IMR-90 (cell line): ENCODE results near the gene TDRD3. TPM values are rescaled to one million over a fixed set of nuclear protein-coding genes. Genes with fewer than 3 reads are reported as not detected.

Source experiments
- ATAC-seq: fragments of 200-7000 bp; cut with Tn5 transposase; 2 replicates; pipeline ENCODE4 v1.9.1; 2020; ENCODE audit warnings: low read depth, mild to moderate bottlenecking, moderate library complexity
- BruUV-seq: library from RNA; stranded (reverse); fragments of 400-500 nt; replicated peaks from 2 replicates; lab custom pipeline; 2021; lab: Mats Ljungman, UMichigan
- CTCF ChIA-PET: fragments of 300-600 bp; formaldehyde crosslinking; extraction: SDS; loops from one replicate; lab custom pipeline; 2021; ENCODE audit warnings: antibody characterized with exemption; lab: Yijun Ruan, JAX
- POLR2A ChIA-PET: fragments of 300-600 bp; sonication (Branson Sonifier 250); formaldehyde crosslinking; loops from one replicate; lab custom pipeline; 2022; ENCODE audit warnings: antibody characterized with exemption; ENCODE audit not compliant: unreplicated experiment; lab: Charles Lee
- DNase-seq: peaks from one replicate; pipeline ENCODE4 v3.0.0; 2013
- H2AFZ ChIP-seq: replicated peaks from 2 replicates; pipeline ENCODE3; 2013; ENCODE audit warnings: low read length, mild to moderate bottlenecking; ENCODE audit not compliant: poor library complexity
- H2AK5ac ChIP-seq: 2 replicates; pipeline ENCODE4 v1.6.1; 2013; ENCODE audit warnings: low read depth, low read length, inconsistent platforms
- H2AK9ac ChIP-seq: replicated peaks from 2 replicates; pipeline ENCODE3; 2013; ENCODE audit warnings: mild to moderate bottlenecking, low read depth, low read length, moderate library complexity; ENCODE audit not compliant: poor library complexity
- H2BK120ac ChIP-seq: 2 replicates; pipeline ENCODE4 v1.6.1; 2013; ENCODE audit warnings: low read depth, low read length, inconsistent platforms
- H2BK15ac ChIP-seq: 3 replicates; pipeline ENCODE4 v1.6.1; 2013; ENCODE audit warnings: low read depth, low read length, inconsistent platforms
- H2BK20ac ChIP-seq: 2 replicates; pipeline ENCODE4 v1.6.1; 2013; ENCODE audit warnings: low read depth, mild to moderate bottlenecking, inconsistent platforms, low read length, moderate library complexity
- H2BK5ac ChIP-seq: 2 replicates; pipeline ENCODE4 v1.6.1; 2013; ENCODE audit warnings: mild to moderate bottlenecking, low read depth, low read length, inconsistent platforms; ENCODE audit not compliant: poor library complexity, severe bottlenecking
- H3K14ac ChIP-seq: replicated peaks from 2 replicates; pipeline ENCODE4 v1.6.1; 2013; ENCODE audit warnings: low read depth, low read length, inconsistent platforms
- H3K18ac ChIP-seq: 2 replicates; pipeline ENCODE4 v1.6.1; 2013; ENCODE audit warnings: low read depth, low read length, control low read depth
- H3K23ac ChIP-seq: 2 replicates; pipeline ENCODE4 v1.6.1; 2013; ENCODE audit warnings: low read depth, low read length, inconsistent platforms
- H3K27ac ChIP-seq: 2 replicates; pipeline ENCODE4 v1.5.1; 2013; ENCODE audit warnings: mild to moderate bottlenecking, control low read depth, low read length; ENCODE audit not compliant: insufficient read depth
- H3K27me3 ChIP-seq: 2 replicates; pipeline ENCODE4 v1.6.1; 2013; ENCODE audit warnings: low read length; ENCODE audit not compliant: control insufficient read depth, insufficient read depth
- H3K36me3 ChIP-seq: 2 replicates; pipeline ENCODE4 v1.6.1; 2013; ENCODE audit warnings: low read length, mixed read lengths; ENCODE audit not compliant: control insufficient read depth, insufficient read depth
- H3K4ac ChIP-seq: 2 replicates; pipeline ENCODE4 v1.6.1; 2013; ENCODE audit warnings: low read depth, low read length, inconsistent platforms
- H3K4me1 ChIP-seq: 2 replicates; pipeline ENCODE4 v1.6.1; 2013; ENCODE audit warnings: low read length, mixed read lengths; ENCODE audit not compliant: control insufficient read depth, insufficient read depth
- H3K4me2 ChIP-seq: 2 replicates; pipeline ENCODE4 v1.6.1; 2013; ENCODE audit warnings: low read depth, mild to moderate bottlenecking, control low read depth, low read length, moderate library complexity
- H3K4me3 ChIP-seq: 2 replicates; pipeline ENCODE4 v1.5.1; 2013; ENCODE audit warnings: low read depth, mild to moderate bottlenecking, control low read depth, low read length, moderate library complexity; ENCODE audit not compliant: insufficient read depth
- H3K56ac ChIP-seq: 2 replicates; pipeline ENCODE4 v1.6.1; 2013; ENCODE audit warnings: low read length, inconsistent platforms; ENCODE audit not compliant: insufficient read depth; ENCODE audit errors: extremely low read depth
- H3K79me1 ChIP-seq, 2 experiments: 2 replicates each; pipeline ENCODE4 v1.6.1; 2013; ENCODE audit warnings: low read length in 2 of 2, inconsistent platforms in 1 of 2, low read depth in 1 of 2
- H3K9ac ChIP-seq: 2 replicates; pipeline ENCODE4 v1.6.1; 2013; ENCODE audit warnings: low read depth, low read length, control low read depth
- H3K9me1 ChIP-seq: 2 replicates; pipeline ENCODE4 v1.6.1; 2013; ENCODE audit warnings: low read length, inconsistent platforms; ENCODE audit not compliant: insufficient read depth
- H3K9me3 ChIP-seq: 2 replicates; pipeline ENCODE4 v1.6.1; 2013; ENCODE audit warnings: low read length; ENCODE audit not compliant: control insufficient read depth, insufficient read depth
- H4K20me1 ChIP-seq: 2 replicates; pipeline ENCODE4 v1.6.1; 2013; ENCODE audit warnings: low read length, inconsistent platforms; ENCODE audit not compliant: insufficient read depth
- H4K5ac ChIP-seq: 2 replicates; pipeline ENCODE4 v1.6.1; 2013; ENCODE audit warnings: mild to moderate bottlenecking, low read depth, low read length, control low read depth
- H4K8ac ChIP-seq, 2 experiments: 2 replicates each; pipeline ENCODE4 v1.6.1; 2013; ENCODE audit warnings: low read depth in 2 of 2, low read length in 2 of 2, control low read depth in 1 of 2, inconsistent platforms in 1 of 2
- H4K91ac ChIP-seq: 2 replicates; pipeline ENCODE4 v1.6.1; 2013; ENCODE audit warnings: low read depth, low read length, inconsistent platforms; ENCODE audit not compliant: insufficient read depth
- MAZ ChIP-seq: IDR thresholded peaks from 2 replicates; pipeline ENCODE4 v1.6.1; 2012; ENCODE audit warnings: low read depth, mild to moderate bottlenecking, low read length, improper control_type of control experiment, moderate library complexity, borderline replicate concordance
- RCOR1 ChIP-seq: IDR thresholded peaks from 2 replicates; pipeline ENCODE4 v1.6.1; 2012; ENCODE audit warnings: mild to moderate bottlenecking, low read length, improper control_type of control experiment; ENCODE audit not compliant: insufficient replicate concordance
- WGBS, 2 experiments: methylation state at CpG; one replicate each; pipeline versions ENCODE4 v1.1.5 to v1.1.7; 2013; ENCODE audit warnings: missing lambda C conversion rate in 2 of 2; ENCODE audit not compliant: insufficient read length in 1 of 2; ENCODE audit errors: extremely low coverage in 2 of 2; 5-methylcytosine and 5-hydroxymethylcytosine counted together
- dilution Hi-C: fragments of 300-500 bp; cut with HindIII; formaldehyde crosslinking; loops from one replicate; pipeline ENCODE4 v1.14.3; 2018; ENCODE audit warnings: low sequenced_read_pairs; ENCODE audit not compliant: unreplicated experiment
- in situ Hi-C: fragments of 300-500 bp; cut with MboI; formaldehyde crosslinking; loops from 3 replicates; pipeline ENCODE4 v1.14.3; 2019; ENCODE audit warnings: low sequenced_read_pairs, inconsistent platforms, mixed read lengths
- intact Hi-C: fragments of 100-400 bp; cut with micrococcal nuclease; formaldehyde crosslinking; loops from 2 replicates; pipeline ENCODE4 v1.10.0; 2022
- polyA plus RNA-seq, 3 experiments: library from polyadenylated mRNA; depleted of rRNA; stranded (reverse); fragments of >200 nt; gene quantifications; 2 replicates each; pipeline ENCODE4 v1.2.3, GENCODE V29; 2012; ENCODE audit warnings: low replicate concordance in 1 of 3
- total RNA-seq: library from RNA; depleted of rRNA; stranded (reverse); fragments of >200 nt; gene quantifications from 2 replicates; pipeline ENCODE4 v1.2.3, GENCODE V29; 2012

The TDRD3 gene
- total and polyA plus RNA-seq, 2 of the 4 experiments (the other 2 are of a cell fraction), result 3.9 to 12.0 TPM

- DNase-seq (no peak), ATAC-seq (no peak)
- CTCF ChIA-PET, result interaction anchor here (0.6 to 0.7 kb wide), 2 partner anchors 13 to 1313 kb away, joined by 3 to 6 read pairs; no protein-coding TSS in a partner anchor
- H3K4me3 ChIP-seq, result no peak overlapping the region
- H3K79me1 ChIP-seq, result peaks cover 2 to 11% of the 10 kb centered on the region in 2 experiments; a peak in 1 of 4 replicates
- BruUV-seq, result no TSS peak
- no peak for TF ChIP-seq RCOR1
- TF ChIP-seq MAZ, result no peak
- no peak overlapping the region for H3K4ac ChIP-seq
- dilution Hi-C loops (no loop called here), intact Hi-C loops (no loop called here), in situ Hi-C loops (no loop called here)
- no peaks in the 10 kb centered on the region for H3K27me3 ChIP-seq
- H3K27ac ChIP-seq, result no peak overlapping the region
- H4K91ac ChIP-seq, result no peak overlapping the region
- no peak overlapping the region for H3K9ac ChIP-seq
- no peak overlapping the region for H3K4me2 ChIP-seq
- H2AK5ac ChIP-seq, result no peak overlapping the region
- H3K56ac ChIP-seq, result no peak overlapping the region
- POLR2A ChIA-PET, result no interaction called here
- no peak overlapping the region for H2BK120ac ChIP-seq
- H2AFZ ChIP-seq, result no peak overlapping the region
- no peaks in the 10 kb centered on the region for H3K36me3 ChIP-seq
- H4K20me1 ChIP-seq, result no peaks in the 10 kb centered on the region
- H2BK15ac ChIP-seq, result no peak overlapping the region
- H3K18ac ChIP-seq, result no peak overlapping the region
- no peak overlapping the region for H2BK20ac ChIP-seq
- H3K9me1 ChIP-seq, result no peaks in the 10 kb centered on the region
- no peak overlapping the region for H2AK9ac ChIP-seq
- no peak overlapping the region for H3K23ac ChIP-seq
- no peak overlapping the region for H3K14ac ChIP-seq
- H2BK5ac ChIP-seq, result no peak overlapping the region
- no peaks in the 10 kb centered on the region for H3K4me1 ChIP-seq
- H3K9me3 ChIP-seq, result no peaks in the 10 kb centered on the region
- H4K5ac ChIP-seq, result no peak overlapping the region
- WGBS, 2 experiments, result no CpG with 5 or more reads among the region's 2 CpGs
- no peak overlapping the region for H4K8ac ChIP-seq
Observed at GRCh38 chr13:60411983-60412382, 15.0 kb downstream of the TDRD3 start.
